HUES48 (cell line): ENCODE results near the gene SEMA3A.

Experiments
- H3K27ac ChIP-seq: one replicate; pipeline ENCODE4 v1.7.0; 2013; ENCODE audit warnings: low read depth, low read length, inconsistent platforms
- H3K27me3 ChIP-seq: 2 replicates; pipeline ENCODE4 v1.6.1; 2013; ENCODE audit warnings: mild to moderate bottlenecking, low read length; ENCODE audit not compliant: control insufficient read depth, insufficient read depth
- H3K36me3 ChIP-seq: 2 replicates; pipeline ENCODE4 v1.6.1; 2013; ENCODE audit warnings: low read length; ENCODE audit not compliant: control insufficient read depth, insufficient read depth
- H3K4me1 ChIP-seq: 2 replicates; pipeline ENCODE4 v1.6.1; 2013; ENCODE audit warnings: mild to moderate bottlenecking, low read length; ENCODE audit not compliant: control insufficient read depth, insufficient read depth
- H3K4me3 ChIP-seq: 2 replicates; pipeline ENCODE4 v1.5.1; 2013; ENCODE audit warnings: mild to moderate bottlenecking, low read depth, low read length
- H3K9ac ChIP-seq: 2 replicates; pipeline ENCODE4 v1.6.1; 2013; ENCODE audit warnings: mild to moderate bottlenecking, low read depth, low read length, moderate library complexity
- H3K9me3 ChIP-seq: 2 replicates; pipeline ENCODE4 v1.6.1; 2013; ENCODE audit warnings: low read length; ENCODE audit not compliant: control insufficient read depth, insufficient read depth

Gene SEMA3A

DNA sequence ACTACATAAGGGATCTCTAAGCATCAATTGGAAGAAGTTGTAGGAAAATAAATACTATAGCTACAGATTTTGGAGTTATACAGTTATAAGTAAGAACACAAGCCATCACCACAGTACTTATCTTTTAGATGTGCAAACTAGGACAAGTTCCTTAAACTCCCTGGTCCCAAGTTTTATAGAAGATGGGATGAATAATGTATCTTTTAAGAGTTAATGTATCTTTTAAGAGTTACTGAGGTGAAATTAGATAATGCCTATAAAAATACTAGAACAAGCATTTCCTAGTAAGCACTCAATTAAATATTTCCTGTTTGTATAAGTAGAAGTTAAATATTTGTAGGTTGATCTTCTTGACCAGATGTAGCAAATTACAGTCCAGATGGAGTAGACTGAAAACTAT is 56.8 kb downstream of the SEMA3A start:
- no peaks in the 10 kb centered on the region for H3K27me3 ChIP-seq
- no peak overlapping the region for H3K9ac ChIP-seq
- peaks cover 12% of the 10 kb centered on the region for H3K36me3 ChIP-seq
- peaks cover 48% of the 10 kb centered on the region for H3K4me1 ChIP-seq
- no peak overlapping the region for H3K27ac ChIP-seq
- H3K9me3 ChIP-seq, result no peaks in the 10 kb centered on the region
- H3K4me3 ChIP-seq, result no peak overlapping the region

DNA sequence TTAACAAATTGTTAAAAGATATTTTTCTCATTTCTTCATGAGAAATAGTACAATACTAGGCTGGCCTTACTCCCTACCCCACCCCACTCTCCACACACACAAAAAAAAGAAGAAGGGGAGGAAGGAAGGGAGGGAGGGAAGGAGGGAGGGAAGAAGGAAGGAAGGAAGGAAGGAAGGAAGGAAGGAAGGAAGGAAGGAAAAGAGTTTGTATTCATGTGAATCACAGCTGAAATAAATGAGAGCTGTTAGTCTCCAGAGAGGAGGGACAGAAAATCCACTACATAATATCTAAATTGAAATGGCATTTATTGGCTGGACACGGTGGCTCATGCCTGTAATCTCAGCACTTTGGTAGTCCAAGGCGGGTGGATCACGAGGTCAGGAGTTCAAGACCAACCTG is 57.8 kb downstream of the SEMA3A start:
- Histone ChIP-seq H3K36me3 (peaks cover 16% of the 10 kb centered on the region), H3K9ac (no peak overlapping the region), H3K27ac (peak overlapping the region; percentile 26), H3K27me3 (no peaks in the 10 kb centered on the region), H3K9me3 (no peaks in the 10 kb centered on the region), H3K4me1 (peaks cover 42% of the 10 kb centered on the region), H3K4me3 (no peak overlapping the region)

DNA sequence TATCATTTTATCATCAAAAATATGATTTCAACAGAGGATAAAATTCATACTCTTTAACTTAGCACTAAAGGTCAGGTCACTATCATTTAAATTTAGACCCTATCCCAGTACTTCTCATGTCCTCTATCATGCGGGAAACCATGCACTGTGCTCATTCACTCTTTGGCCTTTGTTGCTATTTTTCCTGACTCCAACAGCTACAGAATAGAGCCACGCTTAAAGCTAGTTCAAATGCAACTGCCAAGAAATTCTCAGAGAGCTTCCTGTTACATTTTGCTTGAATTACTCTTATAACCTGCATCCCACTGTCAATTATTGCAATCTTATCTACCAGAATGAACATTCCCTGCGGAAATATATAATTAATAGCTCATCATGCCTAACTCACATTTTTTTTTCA is 58.3 kb downstream of the SEMA3A start:
- no peaks in the 10 kb centered on the region for H3K27me3 ChIP-seq
- peak overlapping the region; percentile 26 for H3K27ac ChIP-seq
- H3K9ac ChIP-seq, result no peak overlapping the region
- no peaks in the 10 kb centered on the region for H3K9me3 ChIP-seq
- H3K4me1 ChIP-seq, result peaks cover 42% of the 10 kb centered on the region
- peaks cover 17% of the 10 kb centered on the region for H3K36me3 ChIP-seq
- no peak overlapping the region for H3K4me3 ChIP-seq

DNA sequence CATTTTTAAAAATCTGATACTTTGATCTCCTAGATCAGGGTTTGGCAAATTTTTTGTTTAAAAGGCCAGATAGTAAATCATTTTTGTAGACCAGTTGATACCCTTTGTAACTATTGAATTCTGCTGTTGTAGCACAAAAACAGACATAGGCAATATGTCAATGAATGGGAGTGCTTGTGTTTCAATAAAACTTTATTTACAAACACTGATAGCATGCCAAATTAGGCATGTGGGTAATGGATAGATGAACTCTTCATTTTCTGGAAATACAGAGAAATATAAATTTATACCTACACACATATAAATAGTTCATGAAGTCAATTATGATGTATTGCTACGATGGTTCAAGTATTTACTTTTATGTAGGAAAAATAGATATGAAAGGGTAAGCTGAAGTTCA is 60.4 kb downstream of the SEMA3A start:
- H3K27ac ChIP-seq, result no peak overlapping the region
- H3K4me3 ChIP-seq, result no peak overlapping the region
- peaks cover 30% of the 10 kb centered on the region for H3K4me1 ChIP-seq
- H3K9ac ChIP-seq, result no peak overlapping the region
- no peaks in the 10 kb centered on the region for H3K27me3 ChIP-seq
- no peaks in the 10 kb centered on the region for H3K9me3 ChIP-seq
- peaks cover 17% of the 10 kb centered on the region for H3K36me3 ChIP-seq

DNA sequence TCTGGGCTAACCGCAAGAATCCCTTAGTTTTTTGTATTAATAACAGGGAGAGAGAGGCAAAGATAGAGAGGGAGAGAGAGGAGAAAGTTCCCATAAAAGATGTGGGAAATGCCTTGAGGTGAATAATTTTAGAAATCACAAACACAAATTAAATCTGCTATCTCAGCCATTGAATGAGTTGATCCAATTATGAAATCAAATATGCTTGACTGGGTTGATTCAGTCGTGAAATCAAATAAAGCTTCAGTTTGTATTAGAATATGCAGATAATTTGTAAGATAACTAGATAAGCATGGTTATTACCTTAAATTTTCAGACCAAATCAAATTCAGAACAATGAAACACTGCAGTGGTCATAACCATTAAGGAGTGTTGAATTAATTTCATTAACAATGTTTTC is 68.9 kb downstream of the SEMA3A start:
- peaks cover 19% of the 10 kb centered on the region for H3K36me3 ChIP-seq
- H3K4me1 ChIP-seq, result peaks cover 13% of the 10 kb centered on the region
- H3K27ac ChIP-seq, result no peak overlapping the region
- H3K9me3 ChIP-seq, result no peaks in the 10 kb centered on the region
- H3K9ac ChIP-seq, result no peak overlapping the region
- H3K27me3 ChIP-seq, result no peaks in the 10 kb centered on the region
- H3K4me3 ChIP-seq, result no peak overlapping the region

DNA sequence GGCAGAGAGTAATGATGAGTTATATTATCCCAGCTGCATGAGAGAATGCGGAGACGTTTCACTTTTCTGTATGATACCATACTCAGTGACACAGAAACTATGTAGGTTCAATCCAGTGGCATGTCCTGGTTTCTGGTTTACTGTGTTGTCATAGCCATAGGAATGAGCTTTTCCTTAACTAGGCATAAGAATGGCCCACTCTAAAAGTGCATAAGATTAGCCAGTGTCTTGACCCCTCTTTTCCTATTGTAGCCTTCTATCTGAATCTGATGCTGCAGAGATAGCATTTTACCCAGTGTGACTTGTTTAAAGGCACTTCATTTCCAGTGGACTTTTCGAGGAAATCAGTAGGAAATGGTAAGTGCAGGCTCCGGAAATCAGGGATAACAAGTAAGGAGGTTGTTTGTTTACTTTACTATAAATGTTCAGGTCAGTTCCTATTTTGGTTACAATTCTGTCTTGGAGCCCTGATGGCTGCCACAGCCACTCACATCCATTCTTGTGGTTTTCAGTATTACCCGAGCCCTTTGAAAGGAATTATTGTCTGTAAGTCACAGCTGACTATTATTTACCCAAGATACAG is 70.5 kb downstream of the SEMA3A start:
- Histone ChIP-seq H3K4me1 (peaks cover 13% of the 10 kb centered on the region), H3K4me3 (no peak overlapping the region), H3K9me3 (no peaks in the 10 kb centered on the region), H3K36me3 (peaks cover 19% of the 10 kb centered on the region), H3K27me3 (no peaks in the 10 kb centered on the region), H3K27ac (peak overlapping the region; percentile 73), H3K9ac (no peak overlapping the region)

DNA sequence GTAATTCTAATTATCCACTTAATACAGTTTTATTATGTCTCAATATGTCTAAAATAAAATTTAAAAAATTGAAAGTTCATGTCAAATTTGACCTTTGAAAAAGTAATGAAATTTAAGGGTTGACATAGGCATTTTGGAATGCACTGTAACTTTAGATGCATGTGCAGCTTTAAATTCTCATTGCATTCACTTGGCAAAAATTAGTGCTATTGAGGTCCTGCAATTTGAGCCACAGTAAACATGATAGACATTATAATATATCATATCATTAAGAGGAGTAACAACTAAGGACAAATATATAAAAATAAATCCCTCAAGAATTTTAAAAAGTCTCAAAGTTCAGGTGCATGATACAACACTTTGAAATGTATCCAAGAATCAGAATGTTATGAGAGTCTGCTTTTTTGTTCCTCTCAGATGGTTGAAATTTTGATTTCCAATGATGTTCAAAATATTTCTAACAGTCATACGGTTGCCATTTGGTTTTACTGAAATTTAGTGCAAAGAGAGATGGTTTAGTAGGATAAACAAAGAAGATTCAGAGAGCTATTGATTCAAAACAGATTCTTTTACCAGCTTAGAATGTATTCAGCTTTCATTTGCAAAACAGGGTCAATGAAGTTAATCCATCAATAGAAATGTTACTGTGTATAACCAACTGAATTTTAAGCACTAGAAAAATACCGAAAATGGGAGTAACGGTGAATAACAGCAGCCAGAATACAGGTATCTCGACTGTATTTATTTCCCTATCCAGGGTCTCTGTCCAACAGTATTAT is 71.8 kb downstream of the SEMA3A start:
- Histone ChIP-seq H3K27ac (no peak overlapping the region), H3K9ac (no peak overlapping the region), H3K4me1 (peaks cover 20% of the 10 kb centered on the region), H3K27me3 (no peaks in the 10 kb centered on the region), H3K36me3 (peaks cover 11% of the 10 kb centered on the region), H3K9me3 (no peaks in the 10 kb centered on the region), H3K4me3 (no peak overlapping the region)

DNA sequence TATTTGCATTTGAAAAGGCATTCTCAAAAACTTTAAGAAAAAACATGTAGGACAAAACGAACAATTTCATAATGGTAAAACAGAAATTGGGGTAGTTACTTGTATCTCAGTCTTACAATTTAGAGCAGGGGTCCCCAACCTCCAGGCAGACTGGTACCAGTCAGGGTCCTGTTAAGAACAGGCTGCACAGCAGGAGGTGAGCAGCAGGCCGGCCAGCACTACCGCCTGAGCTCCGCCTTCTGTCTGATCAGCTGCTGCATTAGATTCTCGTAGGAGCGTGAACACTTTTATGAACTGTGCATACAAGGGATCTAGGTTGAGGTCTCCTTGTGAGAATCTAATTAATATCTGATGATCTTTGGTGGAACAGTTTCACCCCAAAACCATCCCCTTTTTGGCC is 77.3 kb downstream of the SEMA3A start:
- H3K4me1 ChIP-seq, result peaks cover 38% of the 10 kb centered on the region
- H3K9ac ChIP-seq, result no peak overlapping the region
- no peaks in the 10 kb centered on the region for H3K27me3 ChIP-seq
- H3K36me3 ChIP-seq, result no peaks in the 10 kb centered on the region
- no peak overlapping the region for H3K4me3 ChIP-seq
- no peak overlapping the region for H3K27ac ChIP-seq
- H3K9me3 ChIP-seq, result no peaks in the 10 kb centered on the region

DNA sequence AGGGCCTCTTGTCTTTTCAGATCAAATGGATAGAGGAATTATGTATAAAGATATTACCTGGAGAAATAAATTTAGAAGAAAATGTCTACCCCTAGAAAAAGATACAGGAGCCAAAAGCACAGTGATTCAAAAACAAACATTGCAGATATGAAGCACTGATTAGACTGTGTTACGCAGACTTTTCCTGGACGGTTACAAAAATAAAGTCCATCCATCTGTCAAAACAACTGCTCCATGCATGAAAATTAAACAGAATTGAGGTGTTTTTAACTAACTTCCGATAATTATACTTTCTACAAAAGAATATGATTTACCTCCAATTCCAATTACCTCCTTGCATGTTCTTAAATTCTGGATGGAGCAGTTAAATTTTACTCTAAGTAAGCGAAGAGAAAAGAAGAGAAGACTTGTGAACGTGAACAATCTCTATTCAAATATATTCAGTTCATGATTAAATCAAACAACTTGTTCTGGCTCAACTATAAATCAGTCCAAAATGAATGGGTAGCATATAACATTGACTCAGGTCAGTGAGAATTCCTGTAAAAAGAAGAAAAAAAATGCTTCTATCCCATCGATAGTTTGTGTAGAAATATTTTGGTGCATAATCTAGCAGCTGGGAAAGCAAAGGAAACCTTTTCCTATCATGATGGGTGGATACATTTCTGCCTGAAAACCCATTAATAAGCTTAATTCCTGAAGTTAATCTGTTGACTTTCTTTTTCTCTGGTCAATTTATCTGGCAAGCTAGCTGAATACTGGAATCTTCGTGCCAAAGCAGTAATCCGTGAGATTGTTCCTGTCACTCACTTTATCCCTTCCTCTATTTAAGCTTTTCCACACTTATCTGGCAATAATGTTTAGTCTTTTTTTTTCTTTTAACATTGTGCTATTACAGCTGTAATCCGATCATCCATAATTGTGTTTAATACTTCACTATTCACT is 80.4 kb downstream of the SEMA3A start:
- Histone ChIP-seq H3K4me3 (no peak overlapping the region), H3K4me1 (peaks cover 69% of the 10 kb centered on the region), H3K27ac (no peak overlapping the region), H3K36me3 (no peaks in the 10 kb centered on the region), H3K27me3 (no peaks in the 10 kb centered on the region), H3K9ac (no peak overlapping the region), H3K9me3 (no peaks in the 10 kb centered on the region)

DNA sequence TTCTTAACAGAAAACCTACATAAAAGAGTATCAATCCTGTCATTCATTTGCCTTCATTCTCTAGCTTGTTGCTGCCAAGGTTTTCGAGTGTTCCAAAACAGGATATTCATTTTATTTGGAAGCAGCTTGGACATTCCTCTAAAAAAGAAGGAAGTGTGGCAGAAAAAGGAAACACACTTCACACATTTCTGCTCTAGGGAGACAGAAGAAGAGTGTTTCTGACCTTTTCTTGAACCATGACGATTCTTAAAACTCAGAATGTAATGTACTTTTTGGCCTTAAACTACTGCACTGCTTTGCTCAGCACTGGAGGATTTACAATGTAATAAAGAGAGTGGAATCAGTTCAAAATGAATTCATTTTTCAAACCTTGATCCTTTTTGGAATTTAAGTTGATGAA is 81.3 kb downstream of the SEMA3A start:
- H3K36me3 ChIP-seq, result no peaks in the 10 kb centered on the region; the same call in 1 of the 2 replicates
- no peaks in the 10 kb centered on the region for H3K27me3 ChIP-seq
- no peak overlapping the region for H3K4me3 ChIP-seq
- H3K9me3 ChIP-seq, result no peaks in the 10 kb centered on the region
- peaks cover 70% of the 10 kb centered on the region for H3K4me1 ChIP-seq
- H3K9ac ChIP-seq, result no peak overlapping the region
- peak overlapping the region; percentile 22 for H3K27ac ChIP-seq

DNA sequence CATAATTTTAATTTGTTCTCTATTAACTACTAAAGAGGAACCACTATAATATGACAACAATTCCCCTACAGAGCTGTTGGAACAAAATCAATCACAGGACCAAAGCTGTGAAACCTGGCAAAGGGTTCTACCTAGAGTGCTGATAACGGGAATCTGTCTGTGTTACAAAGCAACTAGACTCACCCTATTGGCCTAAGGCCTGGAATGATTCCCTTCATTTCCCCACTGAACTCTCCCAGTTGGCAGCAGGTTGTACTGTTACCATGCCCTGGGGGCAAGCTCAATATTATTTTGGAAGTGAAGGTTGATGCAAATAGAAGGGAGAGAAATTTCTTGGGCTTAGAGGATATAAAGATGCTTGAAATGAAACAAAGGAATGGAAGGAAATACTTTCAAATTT is 81.8 kb downstream of the SEMA3A start:
- H3K27ac ChIP-seq, result no peak overlapping the region
- no peaks in the 10 kb centered on the region; the same call in 1 of the 2 replicates for H3K36me3 ChIP-seq
- no peak overlapping the region for H3K9ac ChIP-seq
- H3K9me3 ChIP-seq, result no peaks in the 10 kb centered on the region
- H3K4me1 ChIP-seq, result peaks cover 74% of the 10 kb centered on the region
- H3K4me3 ChIP-seq, result no peak overlapping the region
- H3K27me3 ChIP-seq, result no peaks in the 10 kb centered on the region
